Fibroblast of skin of scalp (primary cell): Measurements from ENCODE around the gene KIAA0232.
"Not testable (repeated sequence)": the region's sequence is repeated elsewhere in the genome, so short reads cannot be mapped to it uniquely, and the experiment has no call there.

Experiments used
- DNase-seq: peaks from one replicate; pipeline ENCODE4 v3.0.0-alpha.2; 2013

The KIAA0232 gene

GRCh38 chr4:6754481-6755087 lies 27.9 kb upstream of the KIAA0232 start:
- DNase-seq, result no peak

- DNase-seq, result no peak
Measured at GRCh38 chr4:6755088-6755753, 27.3 kb upstream of the KIAA0232 start.

GRCh38 chr4:6756345-6756744 lies 26.2 kb upstream of the KIAA0232 start:
- DNase-seq, result not testable (repeated sequence)

GRCh38 chr4:6758728-6759127 lies 23.8 kb upstream of the KIAA0232 start:
- DNase-seq, result no peak

- DNase-seq, result no peak
Measured at GRCh38 chr4:6760865-6761264, 21.7 kb upstream of the KIAA0232 start.

- no peak for DNase-seq
Measured at GRCh38 chr4:6761649-6762615, 20.6 kb upstream of the KIAA0232 start.

- DNase-seq, result no peak
Measured at GRCh38 chr4:6763330-6763851, 19.1 kb upstream of the KIAA0232 start.

GRCh38 chr4:6764976-6765620 lies 17.4 kb upstream of the KIAA0232 start:
- no peak for DNase-seq

- no peak for DNase-seq
Measured at GRCh38 chr4:6765703-6766102, 16.8 kb upstream of the KIAA0232 start.

GRCh38 chr4:6767386-6767747 lies 15.2 kb upstream of the KIAA0232 start:
- DNase-seq, result no peak

GRCh38 chr4:6767748-6768538 lies 14.6 kb upstream of the KIAA0232 start:
- no peak for DNase-seq

GRCh38 chr4:6768539-6768905 lies 14.0 kb upstream of the KIAA0232 start:
- DNase-seq, result peak; percentile 30

GRCh38 chr4:6769233-6769988 lies 13.1 kb upstream of the KIAA0232 start:
- no peak for DNase-seq

GRCh38 chr4:6769989-6770420 lies 12.5 kb upstream of the KIAA0232 start:
- no peak for DNase-seq

GRCh38 chr4:6770581-6771228 lies 11.8 kb upstream of the KIAA0232 start:
- no peak for DNase-seq

- no peak for DNase-seq
Measured at GRCh38 chr4:6771229-6771671, 11.3 kb upstream of the KIAA0232 start.

GRCh38 chr4:6772223-6772928 lies 10.2 kb upstream of the KIAA0232 start:
- DNase-seq, result peak; percentile 26

GRCh38 chr4:6773106-6773505 lies 9.4 kb upstream of the KIAA0232 start:
- peak; percentile 60 for DNase-seq
